Gastrocnemius medialis (tissue), 4 donors: ENCODE data around the gene CERK. TPM values are rescaled to one million over a fixed set of nuclear protein-coding genes. Genes with fewer than 3 reads are reported as not detected.
A peak's percentile ranks its signal among the peaks of the same experiment; 100 is the strongest.

ENCODE experiments used
- ATAC-seq, 2 donors: fragments of 150-250 bp; one replicate each; pipeline ENCODE4 v1.9.1; 2016
- DNase-seq, 2 donors: peaks; one replicate each; pipeline ENCODE4 v3.0.0-alpha.2; 2019
- H3K27ac ChIP-seq, 4 donors: fragments of 200-600 bp; sonication (generic); 1 replicate in 1 of 4; 2 replicates in 3 of 4; pipeline ENCODE4 v1.5.1; 2016 to 2018; ENCODE audit warnings: mild to moderate bottlenecking in 2 of 4, moderate library complexity in 1 of 4
- H3K27me3 ChIP-seq, 3 donors: fragments of 200-600 bp; sonication (generic) in 2 of 3; 1 replicate in 1 of 3; 2 replicates in 2 of 3; pipeline versions ENCODE4 v1.5.1 to v1.6.0; 2016 to 2019; ENCODE audit warnings: mild to moderate bottlenecking in 1 of 3, moderate library complexity in 1 of 3
- H3K36me3 ChIP-seq, 2 donors: fragments of 200-600 bp; sonication (generic) in 1 of 2; one replicate each; pipeline ENCODE4 v1.5.1; 2017 to 2018
- H3K4me1 ChIP-seq, 2 donors: fragments of 200-600 bp; sonication (generic) in 1 of 2; one replicate each; pipeline ENCODE4 v1.5.1; 2016 to 2017; ENCODE audit warnings: mild to moderate bottlenecking in 2 of 2
- H3K4me3 ChIP-seq, 4 donors: fragments of 200-600 bp; sonication (generic) in 3 of 4; 1 replicate in 1 of 4; 2 replicates in 3 of 4; pipeline ENCODE4 v1.5.1; 2016 to 2019; ENCODE audit warnings: mild to moderate bottlenecking in 2 of 4
- H3K9me3 ChIP-seq, 3 donors: fragments of 200-600 bp; sonication (generic) in 2 of 3; 1 replicate in 1 of 3; 2 replicates in 2 of 3; pipeline ENCODE4 v1.5.1; 2016 to 2019
- POLR2A ChIP-seq, 2 donors: fragments of 450-650 bp; IDR thresholded peaks; one replicate each; pipeline ENCODE4 v1.6.1; 2017; ENCODE audit warnings: antibody characterized with exemption in 2 of 2, mild to moderate bottlenecking in 2 of 2, moderate library complexity in 2 of 2
- in situ Hi-C, 4 donors: fragments of 200-750 bp; cut with MboI; loops; one replicate each; pipeline versions ENCODE4 v1.15.0 to v1.8.0; 2017; ENCODE audit warnings: low sequenced_read_pairs in 4 of 4
- intact Hi-C: fragments of 100-400 bp; cut with DNase I; formaldehyde crosslinking; loops from one replicate; pipeline ENCODE4 v1.15.1; 2023; ENCODE audit warnings: low total_unique reads
- total RNA-seq, 4 donors: library from RNA; depleted of rRNA; stranded (reverse); fragments of >200 nt; gene quantifications; one replicate each; pipeline versions ENCODE4 v1.1.0 to v1.2.3, GENCODE V29; 2016
- TF ChIP-seq, protein P1 (sequence below), 5 experiments: fragments of 450-650 bp in 3 of 5; fragments of 200-600 bp in 2 of 5; sonication (generic) in 2 of 5; IDR thresholded peaks in 4 of 5; conservative IDR thresholded peaks in 1 of 5; 1 replicate in 4 of 5; 2 replicates in 1 of 5; pipeline ENCODE4 v1.5.1; 2016 to 2019; ENCODE audit warnings: antibody characterized with exemption in 5 of 5, mild to moderate bottlenecking in 3 of 5, moderate library complexity in 3 of 5

The CERK gene
- total RNA-seq, 4 donors from 2014 or later = 32.7 to 38.7 (median 34.8) TPM

DNA sequence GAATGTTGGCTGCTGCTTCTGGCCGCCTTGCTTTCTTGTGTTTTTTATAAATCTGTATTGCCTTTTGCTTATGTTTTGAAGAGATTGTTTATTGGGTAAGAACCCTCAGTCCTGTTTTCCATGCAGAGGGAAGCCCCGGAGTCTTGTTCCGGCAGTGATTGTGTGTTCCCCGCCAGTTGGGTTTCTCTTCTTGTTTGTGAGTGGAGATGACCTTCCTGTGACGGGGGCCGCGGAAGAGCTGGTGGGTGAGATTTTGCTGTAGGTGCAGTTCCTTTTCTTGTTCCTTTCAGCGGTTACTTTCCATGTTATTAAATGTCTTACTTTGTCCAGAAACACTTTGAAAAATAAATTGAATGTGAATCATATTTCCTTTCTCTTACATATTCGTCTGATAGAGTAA, 32.7 kb upstream of the CERK start:
- no peak for DNase-seq
- peak overlapping the region; percentile 84 to 92 (median 86) for H3K27ac ChIP-seq
- H3K36me3 ChIP-seq = no peaks in the 10 kb centered on the region
- H3K9me3 ChIP-seq = no peaks in the 10 kb centered on the region
- TF ChIP-seq, protein P1, sequence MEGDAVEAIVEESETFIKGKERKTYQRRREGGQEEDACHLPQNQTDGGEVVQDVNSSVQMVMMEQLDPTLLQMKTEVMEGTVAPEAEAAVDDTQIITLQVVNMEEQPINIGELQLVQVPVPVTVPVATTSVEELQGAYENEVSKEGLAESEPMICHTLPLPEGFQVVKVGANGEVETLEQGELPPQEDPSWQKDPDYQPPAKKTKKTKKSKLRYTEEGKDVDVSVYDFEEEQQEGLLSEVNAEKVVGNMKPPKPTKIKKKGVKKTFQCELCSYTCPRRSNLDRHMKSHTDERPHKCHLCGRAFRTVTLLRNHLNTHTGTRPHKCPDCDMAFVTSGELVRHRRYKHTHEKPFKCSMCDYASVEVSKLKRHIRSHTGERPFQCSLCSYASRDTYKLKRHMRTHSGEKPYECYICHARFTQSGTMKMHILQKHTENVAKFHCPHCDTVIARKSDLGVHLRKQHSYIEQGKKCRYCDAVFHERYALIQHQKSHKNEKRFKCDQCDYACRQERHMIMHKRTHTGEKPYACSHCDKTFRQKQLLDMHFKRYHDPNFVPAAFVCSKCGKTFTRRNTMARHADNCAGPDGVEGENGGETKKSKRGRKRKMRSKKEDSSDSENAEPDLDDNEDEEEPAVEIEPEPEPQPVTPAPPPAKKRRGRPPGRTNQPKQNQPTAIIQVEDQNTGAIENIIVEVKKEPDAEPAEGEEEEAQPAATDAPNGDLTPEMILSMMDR (IDR thresholded peaks at IDR 0.05 in 4 of 5, conservative IDR thresholded peaks at IDR 0.05 in 1 of 5) = no peak
- TF ChIP-seq POLR2A (IDR thresholded peaks at IDR 0.05) = no peak
- no peak overlapping the region for H3K4me3 ChIP-seq
- no peak for ATAC-seq
- H3K4me1 ChIP-seq = peaks cover 49 to 54% of the 10 kb centered on the region in 2 donors
- no peaks in the 10 kb centered on the region for H3K27me3 ChIP-seq
- in situ Hi-C loops (no loop called here), intact Hi-C loops (no loop called here)

DNA sequence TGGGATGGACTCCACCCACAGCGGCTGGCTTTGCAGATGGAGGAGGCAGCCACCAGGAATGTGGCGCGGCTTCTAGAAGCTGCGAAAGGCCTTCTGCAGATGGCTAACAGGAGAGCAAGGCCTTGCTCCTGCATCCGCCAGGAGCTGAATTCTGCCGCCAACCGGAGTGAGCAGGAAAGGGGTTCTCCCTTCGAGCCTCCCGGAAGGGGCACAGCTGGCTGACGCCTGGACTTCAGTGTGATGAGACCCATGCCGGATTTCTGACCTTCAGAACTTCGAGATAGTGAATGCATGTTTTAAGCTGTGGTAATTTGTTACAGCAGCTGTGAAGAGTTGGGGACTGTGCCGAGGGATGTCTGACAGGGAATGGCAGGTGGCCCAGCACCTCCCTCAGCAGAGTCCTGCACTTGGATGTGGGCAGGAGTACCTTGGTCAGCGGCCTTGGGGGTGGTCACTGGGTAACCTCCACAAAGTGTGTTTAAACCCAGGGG, 32.1 kb upstream of the CERK start:
- intact Hi-C loops = no loop called here
- TF ChIP-seq POLR2A (IDR thresholded peaks at IDR 0.05) = no peak
- TF ChIP-seq, protein P1 (IDR thresholded peaks at IDR 0.05 in 4 of 5, conservative IDR thresholded peaks at IDR 0.05 in 1 of 5) = no peak
- Histone ChIP-seq H3K4me3 (no peak overlapping the region), H3K4me1 (peaks cover 45 to 50% of the 10 kb centered on the region in 2 donors), H3K36me3 (no peaks in the 10 kb centered on the region), H3K9me3 (no peaks in the 10 kb centered on the region), H3K27ac (peak overlapping the region; percentile 84 to 92 (median 86)), H3K27me3 (no peaks in the 10 kb centered on the region)
- in situ Hi-C loops = no loop called here
- no peak for DNase-seq
- ATAC-seq = no peak

DNA sequence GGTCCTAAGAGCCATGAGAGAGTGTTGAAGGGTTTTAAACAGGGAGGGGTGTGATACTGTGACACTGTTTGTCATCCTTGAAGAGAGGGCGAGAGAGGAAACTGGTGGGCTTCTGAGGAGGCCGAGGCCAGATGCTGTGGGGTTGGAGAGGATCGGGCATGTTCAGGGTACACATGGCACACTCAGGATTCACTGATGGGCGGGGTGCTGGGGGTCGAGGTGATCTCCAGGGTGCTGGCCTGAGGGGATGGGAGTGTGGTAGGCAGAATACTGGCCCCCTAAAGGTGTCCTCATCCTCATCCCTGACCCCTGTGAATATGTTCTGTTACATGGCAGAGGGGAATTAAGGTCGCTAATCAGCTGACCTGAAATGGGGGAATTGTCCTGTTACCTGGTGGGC, 31.7 kb upstream of the CERK start:
- peak overlapping the region in 1 of 4 donors; percentile 5 for H3K4me3 ChIP-seq
- peaks cover 46 to 47% of the 10 kb centered on the region in 2 donors for H3K4me1 ChIP-seq
- H3K27ac ChIP-seq = peak overlapping the region; percentile 84 to 92 (median 86)
- intact Hi-C loops = no loop called here
- H3K27me3 ChIP-seq = no peaks in the 10 kb centered on the region
- DNase-seq (no peak), ATAC-seq (no peak)
- in situ Hi-C loops = no loop called here
- H3K9me3 ChIP-seq = no peaks in the 10 kb centered on the region
- TF ChIP-seq, protein P1 (IDR thresholded peaks at IDR 0.05 in 4 of 5, conservative IDR thresholded peaks at IDR 0.05 in 1 of 5) = no peak
- no peak for TF ChIP-seq POLR2A (IDR thresholded peaks at IDR 0.05)
- H3K36me3 ChIP-seq = no peaks in the 10 kb centered on the region

DNA sequence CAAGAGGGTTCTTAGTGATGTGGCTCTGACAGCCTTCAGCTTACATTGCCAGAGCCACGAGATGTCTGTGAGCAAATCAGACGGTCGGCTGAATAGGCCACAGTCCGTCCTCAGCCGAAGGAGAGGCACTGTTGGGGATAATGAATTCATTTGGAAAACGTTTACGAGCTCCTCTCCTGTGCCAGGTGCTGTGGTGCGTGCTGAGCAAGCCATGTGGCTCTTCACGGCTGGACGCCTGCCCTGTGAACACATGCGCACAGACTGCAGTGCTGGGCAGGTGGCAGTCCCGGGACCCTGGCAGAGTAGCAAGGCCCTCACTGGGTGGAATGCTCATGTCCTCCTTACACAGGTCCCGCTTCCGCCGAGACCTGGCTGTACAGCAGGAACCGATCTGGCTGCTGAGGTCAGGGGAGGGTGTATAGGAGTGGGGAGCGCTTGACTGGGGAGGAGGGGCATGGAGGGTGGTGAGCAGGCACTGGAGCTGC, 31.2 kb upstream of the CERK start:
- in situ Hi-C loops (no loop called here), intact Hi-C loops (no loop called here)
- H3K27me3 ChIP-seq = no peaks in the 10 kb centered on the region
- no peaks in the 10 kb centered on the region for H3K36me3 ChIP-seq
- peaks cover 47 to 51% of the 10 kb centered on the region in 2 donors for H3K4me1 ChIP-seq
- ATAC-seq = peak; percentile 81 to 82
- DNase-seq = peak; percentile 84 to 87
- H3K4me3 ChIP-seq = peak overlapping the region in 1 of 4 donors; percentile 5
- TF ChIP-seq, protein P1 (IDR thresholded peaks at IDR 0.05 in 4 of 5, conservative IDR thresholded peaks at IDR 0.05 in 1 of 5) = no peak
- TF ChIP-seq POLR2A (IDR thresholded peaks at IDR 0.05) = peak; percentile 10 to 20
- peak overlapping the region; percentile 84 to 92 (median 86) for H3K27ac ChIP-seq
- no peaks in the 10 kb centered on the region for H3K9me3 ChIP-seq
